Measurements from ENCODE around the gene PPM1H.

- TF ChIP-seq EZH2 (IDR thresholded peaks at IDR 0.05; ENCODE audit: borderline replicate concordance, control insufficient read depth, low read depth, low read length) (no peak), CTCF (IDR thresholded peaks at IDR 0.05 in 2 of 3, conservative IDR thresholded peaks at IDR 0.05 in 1 of 3; ENCODE audit: control insufficient read depth in 2 of 3, extremely low read depth in 1 of 3, insufficient read depth in 1 of 3, low read depth in 3 of 3, low read length in 3 of 3) (no peak), TAF1 (IDR thresholded peaks at IDR 0.05; ENCODE audit: borderline replicate concordance, low read depth, low read length) (no peak), GABPA (IDR thresholded peaks at IDR 0.05; ENCODE audit: low read depth) (no peak), SRF (IDR thresholded peaks at IDR 0.05; ENCODE audit: low read depth in 2 of 2, low read length in 2 of 2) (no peak), FOXK2 (IDR thresholded peaks at IDR 0.05) (no peak), ATF3 (IDR thresholded peaks at IDR 0.05; ENCODE audit: borderline replicate concordance, extremely low read depth, low read depth, low read length) (no peak), YY1 (IDR thresholded peaks at IDR 0.05; ENCODE audit: low read depth, low read length) (no peak)
Measured at GRCh38 chr12:62843716-62844115, 91.2 kb downstream of the PPM1H start.

Data from GM12878 (cell line).